Hypothalamus (tissue), 51 donors: ENCODE data around the gene ZNF501.

Experiments used
- DNase-seq, 51 donors: peaks; one replicate each; lab custom pipeline; 2025; lab: John Stamatoyannopoulos, UW

ZNF501 gene

DNA sequence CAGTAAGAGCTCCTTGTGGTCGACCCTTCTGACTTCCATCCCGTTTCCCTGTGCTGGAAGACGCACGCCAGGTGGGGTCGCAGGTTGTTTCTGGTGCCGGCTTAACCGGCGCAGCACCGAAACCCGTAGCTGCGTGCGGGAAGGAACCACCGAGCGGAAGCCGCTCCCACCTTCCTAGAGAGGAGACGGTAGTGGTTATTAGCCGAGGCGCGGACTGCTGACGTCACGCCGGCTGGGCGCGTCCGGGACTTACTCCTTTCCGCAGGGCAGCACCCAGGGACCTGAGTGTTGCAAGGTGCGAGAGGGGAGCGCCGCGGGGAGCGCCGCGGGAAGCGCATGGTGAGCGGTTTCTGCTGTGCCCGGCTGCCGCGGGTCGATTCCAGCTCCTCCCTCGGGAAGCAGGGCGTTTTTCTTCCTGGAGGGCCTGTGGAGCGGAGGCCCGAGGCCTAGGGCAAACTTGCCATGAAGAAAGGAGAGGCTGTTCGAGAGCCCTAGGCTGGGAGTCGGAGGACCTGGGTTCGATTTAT lies at the start of gene ZNF501:
ZNF501 (plus strand) TSS at position 252 of the 527 bp plus-strand sequence. CDS start 4,787 bp downstream, outside the sequence.
- DNase-seq: peak; percentile 21 to 92 (median 77)

DNA sequence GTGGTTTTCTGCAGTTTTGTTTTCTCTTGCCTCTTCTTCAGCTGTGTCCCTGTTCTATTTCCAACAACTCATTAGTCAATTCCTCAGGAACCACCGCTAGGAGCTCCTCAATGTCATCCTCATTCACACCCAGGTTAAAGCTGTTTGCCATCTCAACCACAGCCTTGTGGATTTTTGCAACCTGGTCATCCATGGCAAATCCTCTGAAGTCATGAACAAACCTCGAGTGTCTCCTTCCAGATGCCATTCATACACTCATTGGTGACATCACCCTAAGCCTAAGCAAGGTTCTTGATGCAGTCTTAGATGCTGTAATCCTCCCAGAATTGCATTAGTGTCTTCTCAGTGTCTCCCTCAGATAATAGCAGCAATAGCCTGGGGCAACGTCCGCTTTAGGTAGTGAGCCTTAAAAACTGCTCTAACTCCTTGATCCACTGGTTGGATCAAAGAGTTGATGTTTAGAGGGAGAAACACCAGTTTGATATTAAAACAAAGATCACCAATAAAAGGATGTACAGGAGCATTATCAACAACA lies 48.4 kb upstream of the ZNF501 start:
- no peak for DNase-seq

DNA sequence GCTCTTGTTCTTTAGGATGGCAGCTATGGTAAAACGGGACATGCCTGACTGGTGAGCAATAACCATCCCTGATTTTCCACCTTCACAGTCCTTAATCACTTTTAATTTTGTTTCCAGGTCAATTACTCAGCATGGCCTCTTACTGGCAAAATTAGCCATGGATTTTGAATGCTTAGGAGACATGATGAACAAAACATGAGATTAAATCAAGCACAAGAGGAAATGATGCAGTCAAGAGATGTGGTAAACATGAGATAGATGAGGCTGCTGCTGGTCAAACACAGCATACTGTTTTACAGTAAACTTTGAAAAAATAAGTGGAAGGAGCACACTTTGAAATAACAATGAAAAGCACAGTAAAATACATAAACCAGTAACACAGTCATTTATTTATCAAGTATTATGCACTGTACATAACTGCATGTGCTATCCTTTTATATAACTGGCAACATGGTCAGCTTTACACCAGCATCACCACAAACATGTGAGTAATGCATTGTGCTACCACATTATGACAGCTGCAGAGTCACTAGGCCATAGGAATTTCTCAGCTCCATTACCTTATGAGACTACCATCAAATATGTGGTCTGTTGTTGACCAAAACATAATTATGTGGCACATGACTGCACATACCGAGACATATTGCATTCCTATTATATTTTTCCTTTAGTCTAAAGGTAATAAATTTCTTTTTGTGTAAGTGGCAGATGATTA lies 47.1 kb upstream of the ZNF501 start:
- no peak for DNase-seq

DNA sequence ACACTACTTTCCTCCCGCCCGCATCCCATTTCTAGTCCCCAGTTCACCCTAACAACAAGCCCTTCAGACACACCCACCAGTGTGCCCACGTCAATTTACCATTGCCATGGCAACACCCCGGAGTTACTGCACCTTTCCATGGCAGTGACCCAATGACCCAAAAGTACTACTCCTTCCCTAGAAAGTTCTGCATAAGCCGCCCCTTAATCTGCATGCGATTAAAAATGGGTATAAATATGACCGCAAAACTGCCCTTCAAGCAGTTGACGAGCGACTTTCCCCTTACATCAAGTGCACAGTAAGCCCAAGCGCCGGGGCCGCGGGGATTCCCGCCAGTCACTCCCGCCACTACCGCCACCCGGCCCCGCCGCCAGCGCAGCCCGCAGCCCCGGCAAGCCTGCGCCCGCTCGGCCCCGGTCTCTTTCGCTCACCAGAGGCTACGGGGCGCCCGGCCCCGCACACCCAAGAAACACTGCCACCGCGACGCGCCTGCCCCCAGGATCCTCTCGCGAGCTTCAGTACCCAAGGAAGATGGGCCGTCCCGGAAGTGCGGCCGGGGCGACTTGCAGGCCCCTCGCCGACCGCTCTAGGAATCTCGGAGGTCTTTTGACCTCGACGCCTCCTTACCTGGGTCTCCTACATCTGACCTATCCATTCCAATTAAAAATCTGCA lies 44.2 kb upstream of the ZNF501 start:
- DNase-seq: peak in 46 of 51 donors; percentile 2 to 76 (median 46)

DNA sequence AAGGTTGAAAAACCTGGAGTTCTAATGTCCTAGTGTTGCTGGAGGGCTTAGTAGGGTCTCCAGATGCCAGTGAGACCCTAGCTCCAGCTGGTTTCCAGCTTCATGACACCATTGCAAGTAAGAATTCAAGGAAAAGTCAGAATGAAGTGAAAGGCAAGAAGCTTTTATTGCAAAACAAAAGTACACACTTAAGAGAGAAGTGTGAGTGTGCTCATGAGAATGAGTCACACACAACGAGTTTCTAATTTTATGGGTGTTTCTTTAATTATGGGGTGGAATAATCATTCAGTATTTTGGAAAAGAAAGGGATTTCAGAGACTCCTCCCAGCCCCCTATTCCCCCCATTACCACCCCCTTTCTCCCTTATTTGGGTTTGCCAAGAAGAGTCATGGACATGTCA lies 41.5 kb upstream of the ZNF501 start:
- DNase-seq: no peak

DNA sequence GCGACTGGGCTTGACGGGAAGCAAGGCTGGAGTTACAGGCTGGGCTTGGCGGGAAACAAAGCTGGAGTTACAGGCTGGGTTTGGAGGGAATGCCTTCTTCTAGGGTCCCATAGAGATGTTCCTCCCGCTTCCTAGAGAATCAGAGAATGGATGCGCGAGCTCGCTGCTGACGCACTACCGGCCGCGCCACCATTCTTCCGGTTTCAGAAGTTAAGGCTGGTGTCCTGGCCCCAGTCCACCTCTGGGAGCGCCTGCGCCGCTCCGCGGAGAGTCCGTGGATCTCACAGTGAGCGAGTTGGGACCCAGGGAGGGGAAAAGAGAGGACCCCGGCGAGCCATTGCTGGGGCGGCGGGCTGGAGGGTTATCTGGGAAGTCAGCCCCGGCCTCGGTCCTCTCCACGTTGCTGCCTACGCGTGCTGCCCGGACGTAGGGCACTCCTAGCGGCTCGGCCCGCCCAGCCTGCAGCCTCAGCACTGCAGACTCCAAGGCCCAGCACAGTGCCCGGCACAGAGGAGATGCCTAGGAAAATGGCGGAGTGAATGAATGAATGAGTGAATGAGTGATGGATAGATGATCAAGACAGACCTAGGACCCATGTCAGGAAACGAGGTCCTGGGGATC lies 16.9 kb upstream of the ZNF501 start, which contains the start of gene ZNF502:
ZNF502 (plus strand) TSS at position 206 of the 621 bp plus-strand sequence. CDS start 7,602 bp downstream, outside the sequence.
- peak; percentile 23 to 93 (median 81) for DNase-seq

DNA sequence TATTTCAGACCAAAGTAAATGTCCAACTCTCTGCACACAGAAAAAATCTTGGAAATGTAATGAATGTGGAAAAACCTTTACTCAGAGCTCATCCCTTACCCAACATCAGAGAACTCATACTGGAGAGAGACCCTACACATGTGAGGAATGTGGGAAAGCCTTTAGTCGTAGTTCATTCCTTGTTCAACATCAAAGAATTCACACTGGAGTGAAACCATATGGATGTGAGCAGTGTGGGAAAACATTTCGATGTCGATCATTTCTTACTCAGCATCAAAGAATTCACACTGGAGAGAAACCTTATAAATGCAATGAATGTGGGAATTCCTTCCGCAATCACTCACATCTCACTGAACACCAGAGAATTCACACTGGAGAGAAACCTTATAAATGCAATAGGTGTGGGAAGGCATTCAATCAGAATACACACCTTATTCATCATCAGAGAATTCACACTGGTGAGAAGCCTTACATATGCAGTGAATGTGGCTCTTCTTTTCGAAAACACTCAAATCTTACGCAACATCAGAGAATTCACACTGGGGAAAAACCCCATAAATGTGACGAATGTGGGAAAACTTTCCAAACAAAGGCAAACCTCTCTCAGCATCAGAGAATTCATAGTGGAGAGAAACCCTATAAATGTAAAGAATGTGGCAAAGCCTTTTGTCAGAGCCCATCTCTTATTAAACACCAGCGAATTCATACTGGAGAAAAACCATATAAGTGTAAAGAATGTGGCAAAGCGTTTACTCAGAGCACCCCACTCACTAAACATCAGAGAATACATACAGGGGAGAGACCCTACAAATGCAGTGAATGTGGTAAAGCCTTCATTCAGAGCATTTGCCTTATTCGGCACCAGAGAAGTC lies 8.0 kb upstream of the ZNF501 start:
- no peak for DNase-seq

DNA sequence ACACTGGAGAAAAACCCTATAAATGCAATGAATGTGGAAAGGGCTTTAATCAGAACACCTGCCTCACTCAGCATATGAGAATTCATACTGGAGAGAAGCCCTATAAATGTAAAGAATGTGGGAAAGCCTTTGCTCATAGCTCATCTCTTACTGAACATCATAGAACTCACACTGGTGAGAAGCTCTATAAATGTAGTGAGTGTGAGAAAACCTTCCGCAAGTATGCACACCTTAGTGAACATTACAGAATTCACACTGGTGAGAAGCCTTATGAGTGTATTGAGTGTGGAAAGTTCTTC lies 7.4 kb upstream of the ZNF501 start:
- DNase-seq: no peak

DNA sequence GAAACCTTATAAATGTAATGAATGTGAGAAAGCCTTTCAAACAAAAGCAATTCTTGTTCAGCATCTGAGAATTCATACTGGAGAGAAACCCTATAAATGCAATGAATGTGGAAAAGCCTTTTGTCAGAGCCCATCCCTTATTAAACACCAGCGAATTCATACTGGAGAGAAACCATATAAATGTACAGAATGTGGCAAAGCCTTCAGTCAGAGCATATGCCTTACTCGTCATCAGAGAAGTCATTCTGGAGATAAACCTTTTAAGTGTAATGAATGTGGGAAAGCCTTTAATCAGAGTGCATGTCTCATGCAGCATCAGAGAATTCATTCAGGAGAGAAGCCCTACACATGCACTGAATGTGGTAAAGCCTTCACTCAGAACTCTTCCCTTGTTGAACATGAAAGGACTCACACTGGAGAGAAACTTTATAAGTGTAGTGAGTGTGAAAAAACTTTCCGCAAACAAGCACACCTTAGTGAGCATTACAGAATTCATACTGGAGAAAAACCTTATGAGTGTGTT lies 5.3 kb downstream of the ZNF501 start:
- no peak for DNase-seq

DNA sequence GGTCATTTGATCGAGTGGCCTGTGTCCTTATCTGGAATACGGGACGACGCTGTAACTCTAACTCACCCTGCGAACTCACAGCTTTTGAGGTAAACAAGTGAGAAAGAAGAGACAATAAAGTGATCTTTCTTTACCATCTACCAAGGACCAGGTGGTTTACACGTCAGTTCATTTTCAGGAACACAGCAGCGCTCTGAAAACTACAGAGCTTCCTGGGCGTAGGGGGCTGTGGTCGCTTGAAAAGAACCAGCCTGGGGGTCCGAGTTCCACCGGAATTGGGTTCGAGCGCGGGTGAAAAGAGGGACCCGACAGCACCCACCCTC lies 31.6 kb downstream of the ZNF501 start:
- peak in 1 of 51 donors; percentile 52 for DNase-seq

DNA sequence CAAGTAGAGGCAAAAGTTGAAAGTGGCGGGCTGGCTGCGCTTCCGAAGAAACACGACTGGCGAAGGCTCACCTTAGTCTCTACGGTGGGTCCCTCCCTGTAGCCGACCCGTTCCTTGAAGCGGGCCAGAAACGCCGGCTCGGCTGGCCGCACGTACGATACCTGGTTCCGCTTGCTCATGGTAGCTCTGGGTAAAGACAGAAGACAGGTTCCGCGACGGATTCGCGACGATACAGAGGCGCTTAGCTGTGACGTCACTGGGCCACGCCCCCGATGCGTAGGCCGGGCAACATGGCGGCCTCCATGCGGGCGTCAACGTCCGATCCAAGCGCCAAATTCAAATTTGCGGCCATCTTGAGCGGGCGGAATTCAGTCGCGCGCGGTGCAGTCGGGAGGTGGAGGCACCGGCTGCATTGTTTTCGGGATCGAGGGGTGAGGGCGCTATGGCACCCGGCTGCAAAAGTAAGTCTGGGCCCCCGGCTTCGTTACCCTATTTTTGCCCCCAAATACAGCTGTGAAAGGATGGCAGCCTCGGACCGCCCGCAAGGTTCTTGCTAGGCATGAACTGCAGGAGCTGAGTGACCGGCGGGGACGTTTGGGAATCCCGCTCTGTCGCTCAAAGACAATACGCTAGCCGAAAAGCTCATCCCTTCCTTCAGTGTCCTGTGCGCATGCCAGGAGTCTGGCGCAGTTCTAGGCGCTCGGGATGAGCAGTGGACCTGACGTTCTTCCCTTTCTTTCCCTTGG lies 32.2 kb downstream of the ZNF501 start, which contains the start of the genes KIAA1143 and KIF15:
KIAA1143 (minus strand) TSS at position 196 of the 746 bp plus-strand sequence; CDS start at position 179, 17 bp downstream.
KIF15 (plus strand) TSS at position 371 of the 746 bp plus-strand sequence; CDS start at position 443, 72 bp downstream.
- peak; percentile 37 to 96 (median 88) for DNase-seq

DNA sequence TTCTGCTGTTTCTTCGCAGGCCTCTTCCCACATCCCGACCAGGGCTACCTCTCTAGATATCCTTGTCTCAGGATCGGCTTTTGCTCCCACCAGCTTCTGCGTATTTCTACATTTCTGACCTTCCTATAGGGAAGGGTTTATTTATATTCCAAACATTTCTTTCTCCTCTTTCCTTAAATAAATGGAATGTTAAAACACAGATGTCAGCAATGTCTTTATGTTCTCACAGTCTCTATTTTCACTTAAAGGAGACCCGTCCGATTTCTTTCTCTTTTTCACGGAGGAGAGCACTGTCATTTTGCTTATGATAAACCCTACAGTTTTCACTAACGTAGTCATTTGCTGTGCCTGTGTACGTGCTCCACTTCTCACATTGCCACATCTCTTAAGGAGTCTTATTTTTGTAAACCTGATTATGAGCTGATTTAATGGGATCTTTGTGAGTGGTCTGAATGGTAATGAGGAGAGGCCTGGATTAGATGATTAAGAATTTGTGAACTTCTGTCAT lies 32.8 kb downstream of the ZNF501 start:
- DNase-seq: no peak

DNA sequence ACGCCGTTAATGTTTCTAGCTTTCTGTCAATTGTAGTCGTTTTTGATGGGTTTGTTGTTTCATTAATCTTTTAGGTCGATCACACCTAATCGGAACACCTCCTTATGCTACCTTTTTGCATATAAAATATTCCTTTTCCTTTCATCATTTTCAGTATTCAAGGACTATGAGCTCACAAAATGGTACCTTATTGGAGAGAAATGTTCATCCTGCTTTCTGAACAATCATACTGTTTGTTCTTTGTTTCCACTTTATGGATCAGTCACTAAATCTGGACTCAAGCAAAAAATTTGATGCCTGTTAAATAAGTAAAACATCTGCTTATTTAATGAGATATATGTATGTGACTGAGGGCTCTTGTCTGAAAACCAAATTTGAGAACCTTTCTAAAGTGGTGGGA lies 33.3 kb downstream of the ZNF501 start:
- DNase-seq: no peak

DNA sequence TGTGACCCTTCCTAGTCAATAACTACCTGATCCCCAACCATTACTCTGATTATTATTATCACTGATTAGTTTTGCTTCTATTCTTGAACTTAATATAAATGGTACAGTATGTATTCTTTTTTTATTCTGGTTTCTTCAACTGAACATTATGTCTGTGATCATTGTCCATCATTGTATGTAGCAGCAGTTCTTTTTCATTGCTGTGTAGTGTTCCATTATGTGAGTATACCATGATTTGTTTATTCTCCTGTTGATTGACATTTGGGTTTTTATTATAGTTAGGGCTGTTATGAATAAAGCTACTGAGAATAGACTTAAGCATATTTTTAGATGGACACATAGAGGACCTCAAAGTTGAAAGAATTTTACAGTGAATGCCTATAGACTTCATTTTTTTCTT lies 34.8 kb downstream of the ZNF501 start:
- no peak for DNase-seq

DNA sequence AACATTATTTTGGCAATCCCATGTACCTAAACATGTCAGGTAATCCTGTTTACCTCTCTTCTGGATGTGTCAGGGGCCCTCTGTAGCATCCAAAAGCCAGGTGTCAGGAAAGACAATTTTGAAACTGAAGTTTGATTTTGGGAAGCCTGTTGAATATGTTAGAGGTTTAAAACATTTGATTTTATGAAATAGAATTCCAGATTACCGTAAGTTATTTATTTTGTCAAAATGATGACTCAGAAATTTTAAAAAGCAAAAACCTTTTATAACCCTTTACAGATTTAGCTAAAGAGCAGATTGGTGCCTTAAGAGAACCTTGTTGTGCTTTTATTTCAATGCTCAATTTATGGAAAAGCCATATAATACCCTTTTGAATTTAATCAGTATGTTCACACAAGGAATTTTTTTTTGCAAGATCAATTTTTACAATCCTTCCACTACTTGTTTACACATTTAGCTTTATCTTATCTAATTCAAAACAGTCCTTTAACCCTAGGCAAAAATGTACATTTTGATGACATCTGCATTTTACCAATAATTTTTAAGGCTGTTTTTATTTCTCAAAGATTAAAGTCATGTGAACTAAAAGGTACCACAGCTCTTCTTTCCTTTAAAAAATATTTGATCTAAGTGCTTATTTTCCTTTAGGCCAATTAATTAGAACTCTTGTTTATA lies 42.1 kb downstream of the ZNF501 start:
- no peak for DNase-seq

DNA sequence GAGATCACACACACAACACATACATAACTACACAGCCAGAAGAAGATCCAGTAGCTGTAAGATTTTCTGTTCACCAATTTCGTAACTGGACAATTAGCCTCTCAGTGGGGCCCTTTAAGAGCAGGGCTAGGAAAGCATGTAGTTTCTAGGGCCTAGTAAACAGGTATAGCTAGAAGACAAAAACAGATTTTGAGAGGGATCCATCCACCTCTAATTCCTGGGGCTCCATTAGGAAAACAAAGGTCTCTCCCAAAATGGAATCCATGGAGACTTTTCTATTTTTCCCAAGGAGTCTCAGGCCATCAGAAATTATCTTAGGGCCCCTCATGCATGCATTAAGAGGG lies 42.6 kb downstream of the ZNF501 start:
- no peak for DNase-seq

DNA sequence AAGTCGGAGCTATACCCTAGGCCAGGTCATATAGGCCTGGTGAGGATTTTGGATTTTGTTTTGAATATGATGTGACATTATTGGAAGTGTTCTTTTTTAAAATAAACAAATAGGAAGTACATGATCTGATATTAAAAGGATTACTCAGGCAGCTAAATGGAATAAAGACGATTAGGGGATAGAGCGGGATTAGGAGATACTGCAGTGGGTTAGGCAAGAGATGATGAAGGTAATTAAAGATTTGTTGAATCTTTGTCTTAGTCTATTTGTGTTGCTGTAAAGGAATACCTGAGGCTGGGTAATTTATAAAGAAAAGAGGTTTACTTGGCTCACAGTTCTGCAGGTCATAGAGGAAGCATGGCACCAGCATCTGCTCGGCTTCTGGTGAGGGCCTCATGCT lies 53.5 kb downstream of the ZNF501 start:
- DNase-seq: no peak
